Measurements from ENCODE around the gene SKAP2. TPM values are rescaled to one million over a fixed set of nuclear protein-coding genes. Genes with fewer than 3 reads are reported as not detected.

The SKAP2 gene
- polyA plus RNA-seq, 3 donors: 19.2 to 204 (median 158) TPM

DNA sequence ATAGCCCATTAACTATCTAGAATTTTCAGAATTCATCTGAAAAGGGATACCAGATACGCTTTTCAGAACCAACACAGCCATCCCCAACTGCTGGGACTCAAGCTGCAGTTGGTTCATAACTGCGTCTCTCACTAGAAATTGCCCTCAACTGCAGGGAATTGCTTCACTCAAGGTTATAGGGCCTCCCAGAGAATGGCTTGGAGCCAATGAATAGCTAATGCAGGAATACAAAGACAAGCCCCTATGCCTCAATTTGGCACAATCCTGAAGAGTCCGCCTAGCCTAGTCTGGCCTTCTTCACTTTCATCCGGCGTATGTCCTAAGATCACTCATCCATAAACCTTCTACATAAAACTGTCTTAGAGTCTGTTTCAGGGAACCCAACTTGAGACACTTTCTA is 164.0 kb downstream of the SKAP2 start:
- no peaks in the 10 kb centered on the region for H3K9me3 Mint-ChIP-seq
- Histone ChIP-seq H3K4me1 (ENCODE audit: control insufficient read depth in 1 of 2, insufficient read depth in 2 of 2, low read length in 2 of 2) (no peaks in the 10 kb centered on the region), H3K27me3 (ENCODE audit: control insufficient read depth in 2 of 2, insufficient read depth in 2 of 2, low read length in 2 of 2) (no peaks in the 10 kb centered on the region), H3K36me3 (replicated peaks in 1 of 2; ENCODE audit: control insufficient read depth in 1 of 2, insufficient read depth in 2 of 2, low read length in 2 of 2) (peaks cover 5 to 37% of the 10 kb centered on the region in 2 donors), H3K4me2 (replicated peaks; ENCODE audit: extremely low read depth, low read length, poor library complexity, severe bottlenecking) (no peak overlapping the region), H3K4me3 (replicated peaks in 1 of 3; ENCODE audit: low read depth in 2 of 3, low read length in 3 of 3) (no peak overlapping the region), H4K20me1 (ENCODE audit: insufficient read depth, low read length) (no peaks in the 10 kb centered on the region), H3K9me3 (replicated peaks in 1 of 2; ENCODE audit: control insufficient read depth in 1 of 2, insufficient read depth in 1 of 2, low read length in 2 of 2) (no peaks in the 10 kb centered on the region), H3K27ac (ENCODE audit: low read depth in 1 of 2, low read length in 2 of 2) (no peak overlapping the region), H2AFZ (ENCODE audit: insufficient read depth, low read depth, low read length, poor library complexity, severe bottlenecking) (no peak overlapping the region), H3K9ac (ENCODE audit: insufficient read depth, low read length, poor library complexity, severe bottlenecking) (no peak overlapping the region), H3K79me2 (ENCODE audit: insufficient read depth, low read length) (no peaks in the 10 kb centered on the region)
- H3K27me3 Mint-ChIP-seq (ENCODE audit: low read depth in 3 of 3): peaks cover 0 to 2% (median 0%) of the 10 kb centered on the region in 3 donors
- DNase-seq: no peak
- no peak overlapping the region for H3K27ac Mint-ChIP-seq
- WGBS (ENCODE audit: insufficient coverage): 98% methylated on average over 5 of the region's 5 CpGs
- intact Hi-C loops (cut with micrococcal nuclease): no loop called here
- TF ChIP-seq CTCF (IDR thresholded peaks at IDR 0.05): no peak
- H3K36me3 Mint-ChIP-seq: peaks cover 29 to 32% of the 10 kb centered on the region in 2 donors
- H3K4me3 Mint-ChIP-seq: no peak overlapping the region
- no peaks in the 10 kb centered on the region for H3K4me1 Mint-ChIP-seq

DNA sequence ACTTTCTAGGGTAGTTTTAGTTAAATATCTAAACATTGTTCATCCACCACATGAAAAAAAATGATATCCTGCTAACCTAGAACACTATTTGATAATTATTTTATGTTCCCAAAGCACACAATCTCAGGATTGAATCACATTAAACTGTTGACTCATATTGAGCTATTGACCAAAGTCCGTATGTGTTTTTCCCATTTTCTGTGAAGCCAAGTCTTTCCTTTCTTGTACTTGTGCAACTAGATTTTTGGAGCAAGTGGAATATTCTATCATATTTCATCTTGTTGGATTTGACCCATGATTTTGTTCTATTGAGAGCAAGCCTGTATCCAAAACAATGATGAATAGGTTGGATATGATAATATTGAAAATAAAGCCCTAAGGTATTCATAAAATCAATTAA is 164.6 kb downstream of the SKAP2 start:
- Histone ChIP-seq H3K27me3 (ENCODE audit: control insufficient read depth in 2 of 2, insufficient read depth in 2 of 2, low read length in 2 of 2) (no peaks in the 10 kb centered on the region), H3K79me2 (ENCODE audit: insufficient read depth, low read length) (no peaks in the 10 kb centered on the region), H3K4me1 (ENCODE audit: control insufficient read depth in 1 of 2, insufficient read depth in 2 of 2, low read length in 2 of 2) (no peaks in the 10 kb centered on the region), H3K9me3 (replicated peaks in 1 of 2; ENCODE audit: control insufficient read depth in 1 of 2, insufficient read depth in 1 of 2, low read length in 2 of 2) (no peaks in the 10 kb centered on the region), H3K9ac (ENCODE audit: insufficient read depth, low read length, poor library complexity, severe bottlenecking) (no peak overlapping the region), H2AFZ (ENCODE audit: insufficient read depth, low read depth, low read length, poor library complexity, severe bottlenecking) (no peak overlapping the region), H3K4me2 (replicated peaks; ENCODE audit: extremely low read depth, low read length, poor library complexity, severe bottlenecking) (no peak overlapping the region), H3K36me3 (replicated peaks in 1 of 2; ENCODE audit: control insufficient read depth in 1 of 2, insufficient read depth in 2 of 2, low read length in 2 of 2) (peaks cover 5 to 36% of the 10 kb centered on the region in 2 donors), H4K20me1 (ENCODE audit: insufficient read depth, low read length) (no peaks in the 10 kb centered on the region), H3K4me3 (replicated peaks in 1 of 3; ENCODE audit: low read depth in 2 of 3, low read length in 3 of 3) (no peak overlapping the region), H3K27ac (ENCODE audit: low read depth in 1 of 2, low read length in 2 of 2) (no peak overlapping the region)
- Mint-ChIP-seq H3K36me3 (peaks cover 29 to 30% of the 10 kb centered on the region in 2 donors), H3K27ac (no peak overlapping the region), H3K9me3 (no peaks in the 10 kb centered on the region), H3K4me3 (no peak overlapping the region), H3K27me3 (ENCODE audit: low read depth in 3 of 3) (peaks cover 0 to 2% (median 0%) of the 10 kb centered on the region in 3 donors), H3K4me1 (no peaks in the 10 kb centered on the region)
- no peak for DNase-seq
- WGBS (ENCODE audit: insufficient coverage): no CpG with 5 or more reads among the region's 1 CpG
- intact Hi-C loops (cut with micrococcal nuclease): no loop called here
- no peak for TF ChIP-seq CTCF (IDR thresholded peaks at IDR 0.05)

All from CD14-positive monocyte (primary cell).